ENCODE results near the gene KCNIP4. TPM values are rescaled to one million over a fixed set of nuclear protein-coding genes. Genes with fewer than 3 reads are reported as not detected.

KCNIP4 gene
- total RNA-seq, 1 donor from 2014 or later: 0.59 TPM

DNA sequence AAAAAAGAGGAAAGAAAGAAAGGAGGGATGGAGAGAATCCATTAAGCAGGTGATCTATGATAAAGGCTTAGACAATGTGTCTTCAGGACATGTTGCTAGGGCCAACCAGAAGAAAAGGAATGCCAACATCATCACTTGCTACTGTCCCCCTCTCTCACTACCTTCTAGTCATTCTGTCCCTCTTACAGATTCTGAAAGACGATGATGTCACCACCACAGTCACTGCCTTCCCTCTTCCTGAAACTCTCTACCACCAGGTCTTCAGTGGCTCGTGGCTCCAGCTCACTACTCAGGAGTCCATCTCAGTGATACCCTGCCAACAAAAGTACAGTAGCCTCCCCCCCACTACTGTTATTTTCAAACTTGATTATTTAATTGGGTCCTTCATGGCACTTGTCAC, 64.0 kb downstream of the KCNIP4 start:
- peaks cover 19% of the 10 kb centered on the region for H3K4me1 ChIP-seq (ENCODE audit: insufficient read depth, low read length)
- H3K9me3 ChIP-seq (ENCODE audit: insufficient read depth, low read depth, low read length): no peaks in the 10 kb centered on the region
- peaks cover 28% of the 10 kb centered on the region for H3K4me1 Mint-ChIP-seq (ENCODE audit: low read depth, unreplicated experiment)

DNA sequence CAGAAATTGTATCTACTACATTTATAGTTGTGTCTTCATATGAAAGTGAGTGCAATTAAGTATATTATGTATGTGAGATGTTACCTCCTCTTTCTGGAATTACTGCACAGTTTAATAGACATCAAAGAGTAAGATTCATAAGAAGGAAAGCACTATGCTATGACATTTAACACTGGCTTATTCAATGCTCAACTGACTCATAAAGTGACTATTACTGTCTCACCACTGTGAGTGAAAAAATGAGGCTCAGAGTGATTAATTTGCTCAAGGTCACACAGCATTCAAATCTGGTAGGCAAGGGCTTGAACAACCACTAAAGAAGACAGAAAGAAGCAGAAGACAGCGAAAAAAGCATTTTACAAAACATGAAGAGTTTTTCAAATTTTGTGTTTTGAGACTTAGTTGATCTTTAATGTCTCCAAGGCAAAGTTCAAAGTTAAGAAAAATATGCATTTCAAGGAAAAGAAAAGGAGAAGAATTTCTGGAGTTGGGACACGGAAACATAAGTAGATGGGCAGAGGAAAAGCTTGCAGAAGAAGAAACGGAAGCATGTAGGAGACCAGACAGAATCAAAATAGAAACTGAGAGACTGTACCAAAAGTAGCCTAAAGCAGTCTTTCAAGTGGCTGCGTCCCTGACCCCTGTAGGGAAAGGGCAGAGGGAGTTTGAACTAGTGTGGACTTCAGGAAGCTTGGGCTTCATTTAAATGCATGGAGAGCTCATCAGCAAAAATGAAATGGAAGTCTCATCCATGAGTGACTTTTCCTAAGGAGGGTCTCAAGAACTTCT, 66.3 kb downstream of the KCNIP4 start:
- Mint-ChIP-seq H3K4me3 (ENCODE audit: unreplicated experiment) (no peak overlapping the region), H3K4me1 (ENCODE audit: low read depth, unreplicated experiment) (peaks cover 20% of the 10 kb centered on the region), H3K27me3 (ENCODE audit: low read depth, unreplicated experiment) (no peaks in the 10 kb centered on the region), H3K9me3 (ENCODE audit: unreplicated experiment) (peaks cover 2% of the 10 kb centered on the region), H3K36me3 (ENCODE audit: low read depth, unreplicated experiment) (no peaks in the 10 kb centered on the region), H3K27ac (ENCODE audit: unreplicated experiment) (no peak overlapping the region)
- no peak overlapping the region for H3K9ac ChIP-seq (ENCODE audit: low read length)
- no peak overlapping the region for H3K4me3 ChIP-seq (ENCODE audit: insufficient read depth, low read depth, low read length)
- H4K20me1 ChIP-seq (ENCODE audit: insufficient read depth, low read length): no peaks in the 10 kb centered on the region
- H2AFZ ChIP-seq (ENCODE audit: low read depth, low read length): no peak overlapping the region
- no peak overlapping the region for H3K27ac ChIP-seq (ENCODE audit: low read depth, low read length)
- no peaks in the 10 kb centered on the region for H3K36me3 ChIP-seq (ENCODE audit: insufficient read depth, low read length)
- H3K4me2 ChIP-seq (ENCODE audit: low read length): peak overlapping the region; percentile 6
- FAIRE-seq (peak; percentile 63), DNase-seq (ENCODE audit: low read depth) (peak; percentile 69)
- H3K9me3 ChIP-seq (ENCODE audit: insufficient read depth, low read depth, low read length): no peaks in the 10 kb centered on the region
- peaks cover 6% of the 10 kb centered on the region for H3K4me1 ChIP-seq (ENCODE audit: insufficient read depth, low read length)
- H3K79me2 ChIP-seq (ENCODE audit: insufficient read depth, low read length): no peaks in the 10 kb centered on the region
- H3K27me3 ChIP-seq (ENCODE audit: insufficient read depth, low read length): no peaks in the 10 kb centered on the region
- TF ChIP-seq, protein P1, sequence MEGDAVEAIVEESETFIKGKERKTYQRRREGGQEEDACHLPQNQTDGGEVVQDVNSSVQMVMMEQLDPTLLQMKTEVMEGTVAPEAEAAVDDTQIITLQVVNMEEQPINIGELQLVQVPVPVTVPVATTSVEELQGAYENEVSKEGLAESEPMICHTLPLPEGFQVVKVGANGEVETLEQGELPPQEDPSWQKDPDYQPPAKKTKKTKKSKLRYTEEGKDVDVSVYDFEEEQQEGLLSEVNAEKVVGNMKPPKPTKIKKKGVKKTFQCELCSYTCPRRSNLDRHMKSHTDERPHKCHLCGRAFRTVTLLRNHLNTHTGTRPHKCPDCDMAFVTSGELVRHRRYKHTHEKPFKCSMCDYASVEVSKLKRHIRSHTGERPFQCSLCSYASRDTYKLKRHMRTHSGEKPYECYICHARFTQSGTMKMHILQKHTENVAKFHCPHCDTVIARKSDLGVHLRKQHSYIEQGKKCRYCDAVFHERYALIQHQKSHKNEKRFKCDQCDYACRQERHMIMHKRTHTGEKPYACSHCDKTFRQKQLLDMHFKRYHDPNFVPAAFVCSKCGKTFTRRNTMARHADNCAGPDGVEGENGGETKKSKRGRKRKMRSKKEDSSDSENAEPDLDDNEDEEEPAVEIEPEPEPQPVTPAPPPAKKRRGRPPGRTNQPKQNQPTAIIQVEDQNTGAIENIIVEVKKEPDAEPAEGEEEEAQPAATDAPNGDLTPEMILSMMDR (IDR thresholded peaks at IDR 0.05; ENCODE audit: insufficient read depth, low read depth, low read length): no peak

More for the DNA sequence above, 64.0 kb downstream of the KCNIP4 start:
- no peak overlapping the region for H3K27ac Mint-ChIP-seq (ENCODE audit: unreplicated experiment)
- TF ChIP-seq, protein P1 (IDR thresholded peaks at IDR 0.05; ENCODE audit: insufficient read depth, low read depth, low read length): no peak
- no peak for TF ChIP-seq EZH2 (IDR thresholded peaks at IDR 0.05; ENCODE audit: insufficient read depth, low read length)
- Histone ChIP-seq H3K4me2 (ENCODE audit: low read length) (no peak overlapping the region), H2AFZ (ENCODE audit: low read depth, low read length) (no peak overlapping the region), H3K27me3 (ENCODE audit: insufficient read depth, low read length) (no peaks in the 10 kb centered on the region), H3K27ac (ENCODE audit: low read depth, low read length) (no peak overlapping the region), H3K9ac (ENCODE audit: low read length) (no peak overlapping the region), H4K20me1 (ENCODE audit: insufficient read depth, low read length) (no peaks in the 10 kb centered on the region), H3K79me2 (ENCODE audit: insufficient read depth, low read length) (no peaks in the 10 kb centered on the region), H3K36me3 (ENCODE audit: insufficient read depth, low read length) (no peaks in the 10 kb centered on the region), H3K4me3 (ENCODE audit: insufficient read depth, low read depth, low read length) (no peak overlapping the region)
- no peak overlapping the region for H3K4me3 Mint-ChIP-seq (ENCODE audit: unreplicated experiment)
- no peaks in the 10 kb centered on the region for H3K27me3 Mint-ChIP-seq (ENCODE audit: low read depth, unreplicated experiment)
- FAIRE-seq (no peak), DNase-seq (ENCODE audit: low read depth) (no peak)
- H3K36me3 Mint-ChIP-seq (ENCODE audit: low read depth, unreplicated experiment): no peaks in the 10 kb centered on the region
- no peaks in the 10 kb centered on the region for H3K9me3 Mint-ChIP-seq (ENCODE audit: unreplicated experiment)

DNA sequence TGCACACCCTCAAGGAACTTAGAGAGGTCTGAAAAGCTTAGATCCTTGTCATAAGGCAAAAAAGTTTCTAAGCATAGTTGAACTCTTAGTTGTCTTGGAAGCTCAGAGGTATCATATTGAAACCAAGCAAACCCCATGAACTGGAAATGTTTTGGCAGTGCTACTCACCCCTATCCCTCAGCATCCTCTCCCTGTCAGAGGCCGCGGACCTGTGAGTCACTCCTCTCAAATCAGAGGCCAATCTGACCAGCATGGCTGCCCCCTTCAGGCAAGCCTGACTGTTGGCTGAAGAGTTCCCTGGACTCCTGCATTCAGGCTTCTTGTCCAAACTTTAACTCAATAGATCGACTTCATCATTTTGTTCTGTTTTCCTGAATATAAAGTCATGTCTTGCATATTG, 69.4 kb downstream of the KCNIP4 start:
- TF ChIP-seq, protein P1 (IDR thresholded peaks at IDR 0.05; ENCODE audit: insufficient read depth, low read depth, low read length): no peak
- TF ChIP-seq EZH2 (IDR thresholded peaks at IDR 0.05; ENCODE audit: insufficient read depth, low read length): no peak
- Mint-ChIP-seq H3K4me1 (ENCODE audit: low read depth, unreplicated experiment) (peaks cover 15% of the 10 kb centered on the region), H3K27me3 (ENCODE audit: low read depth, unreplicated experiment) (no peaks in the 10 kb centered on the region), H3K9me3 (ENCODE audit: unreplicated experiment) (peaks cover 2% of the 10 kb centered on the region), H3K27ac (ENCODE audit: unreplicated experiment) (no peak overlapping the region), H3K4me3 (ENCODE audit: unreplicated experiment) (no peak overlapping the region), H3K36me3 (ENCODE audit: low read depth, unreplicated experiment) (no peaks in the 10 kb centered on the region)
- no peak overlapping the region for H3K27ac ChIP-seq (ENCODE audit: low read depth, low read length)
- FAIRE-seq (no peak), DNase-seq (ENCODE audit: low read depth) (peak; percentile 40)
- H3K9me3 ChIP-seq (ENCODE audit: insufficient read depth, low read depth, low read length): no peaks in the 10 kb centered on the region
- no peak overlapping the region for H3K4me3 ChIP-seq (ENCODE audit: insufficient read depth, low read depth, low read length)
- no peak overlapping the region for H2AFZ ChIP-seq (ENCODE audit: low read depth, low read length)
- H3K27me3 ChIP-seq (ENCODE audit: insufficient read depth, low read length): no peaks in the 10 kb centered on the region
- H3K36me3 ChIP-seq (ENCODE audit: insufficient read depth, low read length): no peaks in the 10 kb centered on the region
- no peaks in the 10 kb centered on the region for H4K20me1 ChIP-seq (ENCODE audit: insufficient read depth, low read length)
- no peak overlapping the region for H3K4me2 ChIP-seq (ENCODE audit: low read length)
- H3K4me1 ChIP-seq (ENCODE audit: insufficient read depth, low read length): no peaks in the 10 kb centered on the region
- no peaks in the 10 kb centered on the region for H3K79me2 ChIP-seq (ENCODE audit: insufficient read depth, low read length)
- H3K9ac ChIP-seq (ENCODE audit: low read length): no peak overlapping the region
